Measurements from ENCODE around the gene MDM2. TPM values are rescaled to one million over a fixed set of nuclear protein-coding genes. Genes with fewer than 3 reads are reported as not detected.

The MDM2 gene
- total and polyA plus RNA-seq, 9 of the 15 experiments (the other 6 are each of a cell fraction or from before 2014, with no cell fraction given), result 13.6 to 100 (median 49.0) TPM

DNA sequence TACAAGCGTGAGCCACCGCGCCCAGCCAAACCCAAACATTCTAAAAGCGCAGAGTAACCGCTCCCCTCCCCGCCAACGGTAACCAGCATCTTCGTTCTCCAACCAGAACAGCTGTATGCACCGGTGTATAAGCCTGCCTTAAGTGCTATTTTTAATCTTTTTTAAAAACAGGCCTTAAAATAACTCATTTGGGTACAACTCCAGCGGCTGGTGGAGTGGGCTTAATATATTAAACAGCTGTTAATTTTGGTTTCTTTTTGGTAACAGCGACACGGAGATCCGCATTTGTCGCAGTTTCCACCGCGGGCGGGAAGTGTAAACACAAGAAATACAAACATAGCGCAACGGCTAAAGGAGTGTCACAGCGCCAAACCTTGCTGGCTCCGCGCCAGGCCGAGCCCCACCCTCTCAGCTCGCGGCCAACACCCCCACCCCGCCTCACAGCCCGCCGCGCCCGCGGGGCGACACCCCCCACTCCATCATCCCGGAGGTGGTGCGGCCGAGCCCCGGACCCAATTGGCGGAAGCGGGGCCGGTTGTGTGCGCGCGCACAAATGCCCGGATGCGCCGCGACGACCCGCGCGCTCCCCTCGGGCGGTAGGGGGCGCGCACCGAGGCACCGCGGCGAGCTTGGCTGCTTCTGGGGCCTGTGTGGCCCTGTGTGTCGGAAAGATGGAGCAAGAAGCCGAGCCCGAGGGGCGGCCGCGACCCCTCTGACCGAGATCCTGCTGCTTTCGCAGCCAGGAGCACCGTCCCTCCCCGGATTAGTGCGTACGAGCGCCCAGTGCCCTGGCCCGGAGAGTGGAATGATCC is at the start of gene MDM2 (continued):
- TF ChIP-seq ZNF124 (CRISPR knock-in tag; IDR thresholded peaks at IDR 0.05), result no peak
- TF ChIP-seq, protein P1, sequence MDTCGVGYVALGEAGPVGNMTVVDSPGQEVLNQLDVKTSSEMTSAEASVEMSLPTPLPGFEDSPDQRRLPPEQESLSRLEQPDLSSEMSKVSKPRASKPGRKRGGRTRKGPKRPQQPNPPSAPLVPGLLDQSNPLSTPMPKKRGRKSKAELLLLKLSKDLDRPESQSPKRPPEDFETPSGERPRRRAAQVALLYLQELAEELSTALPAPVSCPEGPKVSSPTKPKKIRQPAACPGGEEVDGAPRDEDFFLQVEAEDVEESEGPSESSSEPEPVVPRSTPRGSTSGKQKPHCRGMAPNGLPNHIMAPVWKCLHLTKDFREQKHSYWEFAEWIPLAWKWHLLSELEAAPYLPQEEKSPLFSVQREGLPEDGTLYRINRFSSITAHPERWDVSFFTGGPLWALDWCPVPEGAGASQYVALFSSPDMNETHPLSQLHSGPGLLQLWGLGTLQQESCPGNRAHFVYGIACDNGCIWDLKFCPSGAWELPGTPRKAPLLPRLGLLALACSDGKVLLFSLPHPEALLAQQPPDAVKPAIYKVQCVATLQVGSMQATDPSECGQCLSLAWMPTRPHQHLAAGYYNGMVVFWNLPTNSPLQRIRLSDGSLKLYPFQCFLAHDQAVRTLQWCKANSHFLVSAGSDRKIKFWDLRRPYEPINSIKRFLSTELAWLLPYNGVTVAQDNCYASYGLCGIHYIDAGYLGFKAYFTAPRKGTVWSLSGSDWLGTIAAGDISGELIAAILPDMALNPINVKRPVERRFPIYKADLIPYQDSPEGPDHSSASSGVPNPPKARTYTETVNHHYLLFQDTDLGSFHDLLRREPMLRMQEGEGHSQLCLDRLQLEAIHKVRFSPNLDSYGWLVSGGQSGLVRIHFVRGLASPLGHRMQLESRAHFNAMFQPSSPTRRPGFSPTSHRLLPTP (IDR thresholded peaks at IDR 0.05; ENCODE audit: borderline replicate concordance, extremely low read depth, insufficient read length), result no peak
- TF ChIP-seq ZNF165 (CRISPR knock-in tag; IDR thresholded peaks at IDR 0.05; ENCODE audit: borderline replicate concordance), result no peak
- peak in 1 of 2 experiments; percentile 27; a peak in 1 of 4 replicates for TF ChIP-seq SRF (CRISPR knock-in tag; IDR thresholded peaks at IDR 0.05)
- no peak for TF ChIP-seq MIER1 (IDR thresholded peaks at IDR 0.05; ENCODE audit: low read depth)
- TF ChIP-seq NEUROD1 (IDR thresholded peaks at IDR 0.05; ENCODE audit: borderline replicate concordance, low read depth, low read length, partially characterized antibody), result peak; percentile 25
- no peak for TF ChIP-seq TRIM24 (IDR thresholded peaks at IDR 0.05)
- TF ChIP-seq CHD2 (IDR thresholded peaks at IDR 0.05; ENCODE audit: low read depth, low read length), result 0 out of 2 replicates have a peak, but pooled peaks have one; percentile 22
- TF ChIP-seq SPI1 (IDR thresholded peaks at IDR 0.05; ENCODE audit: borderline replicate concordance, low read depth, low read length), result no peak
- peak; percentile 78 for TF ChIP-seq U2AF1 (optimal IDR thresholded peaks at IDR 0.05; ENCODE audit: low read depth, low read length)
- TF ChIP-seq, protein P2, sequence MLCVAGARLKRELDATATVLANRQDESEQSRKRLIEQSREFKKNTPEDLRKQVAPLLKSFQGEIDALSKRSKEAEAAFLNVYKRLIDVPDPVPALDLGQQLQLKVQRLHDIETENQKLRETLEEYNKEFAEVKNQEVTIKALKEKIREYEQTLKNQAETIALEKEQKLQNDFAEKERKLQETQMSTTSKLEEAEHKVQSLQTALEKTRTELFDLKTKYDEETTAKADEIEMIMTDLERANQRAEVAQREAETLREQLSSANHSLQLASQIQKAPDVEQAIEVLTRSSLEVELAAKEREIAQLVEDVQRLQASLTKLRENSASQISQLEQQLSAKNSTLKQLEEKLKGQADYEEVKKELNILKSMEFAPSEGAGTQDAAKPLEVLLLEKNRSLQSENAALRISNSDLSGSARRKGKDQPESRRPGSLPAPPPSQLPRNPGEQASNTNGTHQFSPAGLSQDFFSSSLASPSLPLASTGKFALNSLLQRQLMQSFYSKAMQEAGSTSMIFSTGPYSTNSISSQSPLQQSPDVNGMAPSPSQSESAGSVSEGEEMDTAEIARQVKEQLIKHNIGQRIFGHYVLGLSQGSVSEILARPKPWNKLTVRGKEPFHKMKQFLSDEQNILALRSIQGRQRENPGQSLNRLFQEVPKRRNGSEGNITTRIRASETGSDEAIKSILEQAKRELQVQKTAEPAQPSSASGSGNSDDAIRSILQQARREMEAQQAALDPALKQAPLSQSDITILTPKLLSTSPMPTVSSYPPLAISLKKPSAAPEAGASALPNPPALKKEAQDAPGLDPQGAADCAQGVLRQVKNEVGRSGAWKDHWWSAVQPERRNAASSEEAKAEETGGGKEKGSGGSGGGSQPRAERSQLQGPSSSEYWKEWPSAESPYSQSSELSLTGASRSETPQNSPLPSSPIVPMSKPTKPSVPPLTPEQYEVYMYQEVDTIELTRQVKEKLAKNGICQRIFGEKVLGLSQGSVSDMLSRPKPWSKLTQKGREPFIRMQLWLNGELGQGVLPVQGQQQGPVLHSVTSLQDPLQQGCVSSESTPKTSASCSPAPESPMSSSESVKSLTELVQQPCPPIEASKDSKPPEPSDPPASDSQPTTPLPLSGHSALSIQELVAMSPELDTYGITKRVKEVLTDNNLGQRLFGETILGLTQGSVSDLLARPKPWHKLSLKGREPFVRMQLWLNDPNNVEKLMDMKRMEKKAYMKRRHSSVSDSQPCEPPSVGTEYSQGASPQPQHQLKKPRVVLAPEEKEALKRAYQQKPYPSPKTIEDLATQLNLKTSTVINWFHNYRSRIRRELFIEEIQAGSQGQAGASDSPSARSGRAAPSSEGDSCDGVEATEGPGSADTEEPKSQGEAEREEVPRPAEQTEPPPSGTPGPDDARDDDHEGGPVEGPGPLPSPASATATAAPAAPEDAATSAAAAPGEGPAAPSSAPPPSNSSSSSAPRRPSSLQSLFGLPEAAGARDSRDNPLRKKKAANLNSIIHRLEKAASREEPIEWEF (CRISPR knock-in tag; IDR thresholded peaks at IDR 0.05), result no peak
- no peak for TF ChIP-seq HEY1 (CRISPR knock-in tag; IDR thresholded peaks at IDR 0.05; ENCODE audit: borderline replicate concordance)
- TF ChIP-seq KDM1A (IDR thresholded peaks at IDR 0.05), result no peak
- no peak for TF ChIP-seq ZNF23 (CRISPR knock-in tag; IDR thresholded peaks at IDR 0.05)
- no peak for TF ChIP-seq PCBP2 (IDR thresholded peaks at IDR 0.05; ENCODE audit: low read depth, low read length, poor library complexity, severe bottlenecking)
- no peak for TF ChIP-seq NFXL1 (CRISPR knock-in tag; IDR thresholded peaks at IDR 0.05)
- 0 out of 4 replicates have a peak, but pooled peaks of 1 of the 2 experiments have one; percentile 48 for TF ChIP-seq KDM4B (IDR thresholded peaks at IDR 0.05; ENCODE audit: borderline replicate concordance in 2 of 2, low read depth in 1 of 2)
- TF ChIP-seq NR2C1 (IDR thresholded peaks at IDR 0.05), result no peak; the same call in 1 of the 2 replicates
- TF ChIP-seq NR2C1 (tag; IDR thresholded peaks at IDR 0.05), result no peak
- TF ChIP-seq STAG1 (CRISPR knock-in tag; IDR thresholded peaks at IDR 0.05; ENCODE audit: borderline replicate concordance), result no peak
- no peak for TF ChIP-seq IFI16 (CRISPR knock-in tag; IDR thresholded peaks at IDR 0.05)

Measured in K562 (cell line).